Esophagus squamous epithelium (tissue), 4 donors: ENCODE results near the gene STAT6.

ENCODE experiments used
- CTCF ChIP-seq, 6 experiments: fragments of 450-650 bp in 4 of 6; fragments of 200-600 bp in 2 of 6; sonication (generic) in 2 of 6; IDR thresholded peaks; one replicate each; pipeline ENCODE4 v1.5.1; 2016 to 2019; ENCODE audit warnings: antibody characterized with exemption in 6 of 6, mild to moderate bottlenecking in 4 of 6, moderate library complexity in 4 of 6
- POLR2A ChIP-seq, 4 donors: fragments of 450-650 bp; IDR thresholded peaks; one replicate each; pipeline ENCODE4 v1.6.1; 2017; ENCODE audit warnings: antibody characterized with exemption in 4 of 4, mild to moderate bottlenecking in 4 of 4, moderate library complexity in 3 of 4

- TF ChIP-seq CTCF (IDR thresholded peaks at IDR 0.05) (no peak), POLR2A (IDR thresholded peaks at IDR 0.05) (no peak)
Observed at GRCh38 chr12:57066245-57066644, 44.9 kb downstream of the STAT6 start.
